K562 treated with DMSO at 1 percent for 4 hours (cell line): ENCODE measurements around the gene FOXK2. TPM values are rescaled to one million over a fixed set of nuclear protein-coding genes. Genes with fewer than 3 reads are reported as not detected.

Experiments used
- total RNA-seq: library from RNA; unstranded; fragments of 300-600 nt; gene quantifications from 2 replicates; pipeline ENCODE4 v1.2.3, GENCODE V29; 2022; ENCODE audit not compliant: insufficient read depth

Gene FOXK2
- total RNA-seq, result 49.9 and 59.4 TPM in 2 replicates

GRCh38 chr17:82518826-82519810 is at the start of gene FOXK2:
Gene FOXK2, plus strand, starts transcription at chr17:82519732. Its CDS starts 157 bp downstream, at chr17:82519889.

DNA sequence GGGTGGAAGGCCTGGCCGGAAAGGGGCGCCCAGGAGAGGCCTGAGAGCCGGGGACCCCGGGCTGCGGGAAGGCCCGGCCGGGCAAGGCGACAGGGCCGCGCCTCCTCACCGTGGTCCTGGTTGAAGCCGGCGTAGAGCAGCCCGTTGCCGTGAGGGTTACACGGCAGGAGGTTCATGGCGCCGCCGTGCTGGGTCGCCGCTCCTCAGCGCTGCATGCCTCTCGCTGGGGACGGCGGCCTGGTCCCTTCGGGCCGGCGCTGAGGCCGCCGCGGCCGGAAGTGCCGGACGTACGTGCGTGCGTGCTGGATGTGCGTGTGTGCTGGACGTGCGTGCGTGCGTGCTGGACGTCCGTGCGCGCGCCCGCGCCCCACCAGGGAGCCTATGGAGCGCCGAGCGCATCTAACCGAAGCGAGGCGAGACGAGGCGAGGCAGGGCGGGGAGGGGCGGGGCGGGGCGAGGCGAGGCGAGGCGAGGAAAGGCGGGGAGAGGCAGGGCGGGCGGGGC is 128.7 kb downstream of the FOXK2 start, which contains the start of gene WDR45B:
Gene WDR45B (minus strand): TSS at position 280 of the 504 bp plus-strand sequence. CDS start 104 bp downstream, at position 176.

Other genes with a start within 250 kb of the FOXK2 start
- gene CSNK1D, start 246.0 kb upstream of the FOXK2 start, total RNA-seq, result 106 and 131 TPM in 2 replicates
- 0.76 TPM in 1 of 2 replicates, not detected in the other for gene CD7, start 202.1 kb upstream of the FOXK2 start, total RNA-seq
- gene SECTM1, start 186.0 kb upstream of the FOXK2 start, total RNA-seq, result not detected in 2 replicates
- 2.2 and 3.4 TPM in 2 replicates for gene TEX19, start 160.5 kb upstream of the FOXK2 start, total RNA-seq
- not detected in 2 replicates for gene UTS2R, start 148.0 kb upstream of the FOXK2 start, total RNA-seq
- gene HEXD, start 101.4 kb upstream of the FOXK2 start, total RNA-seq, result 28.1 and 33.3 TPM in 2 replicates
- 21.4 and 23.5 TPM in 2 replicates for gene OGFOD3, start 101.1 kb upstream of the FOXK2 start, total RNA-seq
- 52.6 and 57.0 TPM in 2 replicates for gene CYBC1, start 69.0 kb upstream of the FOXK2 start, total RNA-seq
- gene NARF, start 61.0 kb upstream of the FOXK2 start, total RNA-seq, result 333 and 389 TPM in 2 replicates
- gene WDR45B, start 128.7 kb downstream of the FOXK2 start, total RNA-seq, result 37.2 and 41.3 TPM in 2 replicates
- 2.6 and 8.9 TPM in 2 replicates for gene RAB40B, start 179.0 kb downstream of the FOXK2 start, total RNA-seq
- 16.1 and 22.0 TPM in 2 replicates for gene FN3KRP, start 197.0 kb downstream of the FOXK2 start, total RNA-seq
- 18.8 and 19.6 TPM in 2 replicates for gene FN3K, start 215.9 kb downstream of the FOXK2 start, total RNA-seq
- gene TBCD, start 232.3 kb downstream of the FOXK2 start, total RNA-seq, result 61.6 and 71.8 TPM in 2 replicates